Measurements from ENCODE around the gene IMP4.

The IMP4 gene

GRCh38 chr2:130378898-130379214, 36.2 kb downstream of the IMP4 start:
- no peak for DNase-seq

DNA sequence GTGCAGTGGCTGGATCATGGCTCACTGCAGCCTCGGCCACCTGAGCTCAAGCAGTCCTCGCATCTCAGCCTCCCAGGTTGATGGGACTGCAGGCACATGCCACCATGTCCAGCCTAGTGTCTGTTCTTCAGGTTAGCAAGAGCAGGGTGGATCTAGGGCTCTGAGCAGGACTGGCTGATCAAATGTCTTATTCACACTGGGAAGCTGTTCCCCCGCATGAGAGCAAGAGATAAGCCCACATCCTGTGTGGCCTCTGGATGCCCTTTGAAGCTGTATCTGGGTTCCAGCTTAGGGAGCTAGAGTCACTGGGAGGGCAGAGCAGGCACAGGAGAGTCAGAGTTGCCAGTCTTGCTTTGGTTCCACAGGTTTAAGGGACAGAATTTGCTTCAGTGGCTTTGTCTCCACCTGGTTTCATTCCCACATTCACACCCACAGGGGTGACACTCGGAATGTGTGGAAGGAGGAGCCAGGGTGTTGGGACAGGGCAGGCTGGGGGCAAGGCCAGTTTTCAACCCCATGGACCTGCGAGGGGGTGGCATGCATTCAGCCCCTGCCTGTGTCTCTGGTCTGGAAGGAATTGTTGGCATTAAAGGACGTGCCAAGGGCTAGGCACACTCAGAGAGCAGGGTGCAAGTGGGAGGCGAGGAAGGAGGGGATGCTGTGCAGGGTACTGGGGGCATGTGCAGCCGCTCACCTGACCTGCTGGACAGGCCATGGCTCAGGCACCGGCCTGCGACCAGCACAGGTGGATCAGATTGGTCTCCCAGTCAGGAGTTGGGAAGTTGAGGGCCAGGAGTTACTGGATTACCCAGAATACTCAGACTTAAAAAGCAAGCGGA, 37.6 kb downstream of the IMP4 start:
- DNase-seq, result no peak

GRCh38 chr2:130381145-130381544, 38.4 kb downstream of the IMP4 start:
- DNase-seq, result no peak

GRCh38 chr2:130381619-130382018, 38.9 kb downstream of the IMP4 start:
- DNase-seq, result no peak

GRCh38 chr2:130382313-130382917, 39.7 kb downstream of the IMP4 start:
- DNase-seq, result no peak

DNA sequence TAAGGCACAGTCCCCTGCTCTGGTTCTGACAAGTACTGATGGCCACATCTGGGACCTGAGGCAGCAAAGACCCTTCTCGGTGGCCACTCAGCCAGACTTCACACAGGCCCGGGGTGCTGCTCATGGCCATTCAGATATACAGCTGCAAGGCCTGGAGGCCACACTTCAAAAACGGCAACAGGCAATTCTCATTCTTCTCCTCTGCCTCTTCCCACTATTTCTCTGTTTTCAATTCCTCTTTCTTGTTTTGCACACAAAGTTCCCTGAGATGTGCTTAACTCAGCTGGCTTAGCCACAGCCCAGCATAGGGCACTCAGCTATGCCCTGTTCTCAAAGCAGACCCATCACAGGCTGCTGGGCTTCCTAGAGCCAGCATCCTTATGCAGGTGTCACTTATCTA, 43.0 kb downstream of the IMP4 start:
- DNase-seq, result no peak

DNA sequence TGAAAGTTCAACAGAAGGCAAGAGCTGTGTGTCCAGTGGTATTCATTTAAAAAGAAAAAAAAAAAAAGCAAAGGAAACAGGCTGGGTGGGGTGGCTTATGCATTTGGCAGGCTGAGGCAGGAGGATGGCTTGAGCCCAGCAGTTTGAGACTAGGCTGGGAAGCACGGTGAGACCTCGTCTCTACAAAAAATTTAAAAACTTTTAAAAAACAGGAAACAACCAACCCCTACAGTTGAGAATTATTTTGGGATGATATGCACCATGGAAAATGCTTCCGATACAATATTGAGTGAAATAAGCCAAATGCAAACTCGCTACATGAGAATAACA, 44.3 kb downstream of the IMP4 start:
- DNase-seq, result no peak

DNA sequence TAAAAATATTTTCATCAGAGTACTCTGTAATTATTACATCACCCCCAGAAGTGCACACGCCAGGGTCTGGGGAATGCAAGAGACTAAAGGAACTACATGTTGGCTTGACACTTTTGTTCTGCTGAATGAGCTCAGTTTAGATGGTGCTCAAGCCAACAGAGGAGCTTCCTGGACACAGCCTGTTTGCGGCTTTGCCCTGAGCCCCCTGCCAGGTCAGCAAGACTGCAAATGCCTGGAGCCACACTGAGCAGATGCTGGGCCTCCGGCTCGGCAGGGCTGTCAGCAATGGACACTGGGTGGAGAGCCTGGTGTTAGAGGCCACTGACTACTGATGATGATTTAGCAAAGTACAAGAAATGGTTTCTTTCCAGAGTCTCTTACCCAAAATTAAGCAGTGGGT, 45.1 kb downstream of the IMP4 start:
- no peak for DNase-seq

DNA sequence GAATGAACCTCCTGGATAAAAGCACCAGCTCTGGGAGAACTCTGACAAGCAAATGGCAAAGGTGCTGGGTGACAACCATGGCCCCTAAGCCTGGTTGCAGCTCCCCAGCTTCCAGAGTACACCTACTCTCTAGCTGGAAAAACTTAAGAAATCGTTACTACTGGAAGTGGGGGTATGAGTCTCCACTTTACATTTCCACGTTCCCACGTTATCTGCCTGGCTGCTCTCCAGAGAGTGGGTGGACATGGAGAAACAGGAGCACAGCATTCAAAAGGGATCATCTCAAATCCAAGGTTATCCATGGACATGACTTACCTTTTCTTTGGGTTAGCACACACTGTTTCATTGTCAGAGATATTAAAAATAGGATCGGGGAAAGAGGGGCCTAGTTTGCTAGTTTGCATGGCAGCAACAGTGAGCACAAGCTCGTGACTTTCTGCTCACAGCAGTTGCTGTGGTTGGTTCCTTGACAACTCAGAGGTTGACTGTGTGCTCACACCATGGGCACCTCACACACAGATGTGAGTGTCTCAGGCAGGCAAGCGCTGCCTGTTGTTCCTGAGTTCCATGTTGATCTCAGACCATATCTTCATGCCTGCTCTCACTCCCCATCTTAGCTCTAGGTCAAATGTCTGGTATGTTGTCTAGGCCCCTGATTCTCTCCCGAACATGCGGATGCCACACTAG, 45.7 kb downstream of the IMP4 start:
- DNase-seq, result no peak

DNA sequence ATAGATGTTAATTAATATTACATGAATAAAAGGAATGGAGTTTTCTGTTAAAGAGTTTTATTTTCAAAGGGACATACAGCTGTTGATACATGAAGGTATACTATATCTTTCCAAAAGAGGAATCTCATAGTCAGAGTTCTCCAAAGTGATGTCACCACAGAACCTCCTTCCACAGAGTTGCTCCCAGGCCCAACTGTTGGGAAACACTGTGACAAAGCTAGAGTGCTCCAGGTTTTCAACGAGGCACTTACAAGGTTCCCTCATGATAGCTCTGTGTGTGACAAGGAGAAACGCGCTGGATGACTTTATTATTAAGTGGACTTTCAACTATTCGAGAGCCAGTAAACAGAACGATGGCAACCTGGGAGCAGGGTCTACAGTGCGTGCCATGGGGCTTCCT, 46.7 kb downstream of the IMP4 start:
- no peak for DNase-seq

- no peak for DNase-seq
Observed at GRCh38 chr2:130389783-130390182, 47.1 kb downstream of the IMP4 start.

GRCh38 chr2:130390460-130391057, 47.9 kb downstream of the IMP4 start:
- no peak for DNase-seq

DNA sequence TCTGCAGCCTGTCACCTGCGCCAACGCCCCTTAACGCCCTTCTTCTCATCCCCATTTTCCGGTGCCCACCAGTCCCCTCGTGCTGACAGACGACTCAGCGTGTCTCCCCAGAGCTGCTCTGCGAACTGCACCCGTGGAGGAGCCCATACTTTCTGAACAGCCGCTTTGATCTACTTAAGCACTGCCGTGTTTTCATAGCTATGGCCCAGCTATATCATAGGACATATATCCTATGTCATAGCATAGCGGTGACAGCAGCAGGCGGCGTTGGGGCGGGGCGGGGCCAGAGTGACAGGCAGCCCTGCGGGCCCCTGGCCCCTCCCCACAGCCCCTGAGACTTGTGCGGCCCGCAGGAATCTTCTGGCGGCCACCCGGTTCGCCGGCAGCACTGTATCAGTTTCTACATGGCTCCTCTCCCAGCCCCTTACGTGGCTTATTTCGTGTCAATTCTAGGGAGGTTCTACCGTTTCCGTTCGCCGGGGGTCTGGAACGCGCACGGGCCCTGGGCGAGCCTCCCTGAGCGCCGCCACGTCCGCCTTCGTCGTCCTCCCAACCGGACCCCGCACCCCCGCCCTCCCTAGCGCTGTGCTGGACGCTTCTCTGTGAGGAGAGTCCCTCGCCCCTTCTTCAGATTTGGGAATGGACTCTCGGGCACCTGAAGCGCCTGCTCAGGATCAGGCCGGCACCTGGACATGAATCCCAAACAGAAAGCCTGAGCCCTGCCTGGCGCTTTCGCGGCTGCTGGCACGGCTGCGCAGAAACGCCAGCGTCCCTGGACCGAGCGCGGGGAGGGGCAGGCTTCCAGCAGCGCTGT, 48.6 kb downstream of the IMP4 start:
- DNase-seq, result peak; percentile 44

DNA sequence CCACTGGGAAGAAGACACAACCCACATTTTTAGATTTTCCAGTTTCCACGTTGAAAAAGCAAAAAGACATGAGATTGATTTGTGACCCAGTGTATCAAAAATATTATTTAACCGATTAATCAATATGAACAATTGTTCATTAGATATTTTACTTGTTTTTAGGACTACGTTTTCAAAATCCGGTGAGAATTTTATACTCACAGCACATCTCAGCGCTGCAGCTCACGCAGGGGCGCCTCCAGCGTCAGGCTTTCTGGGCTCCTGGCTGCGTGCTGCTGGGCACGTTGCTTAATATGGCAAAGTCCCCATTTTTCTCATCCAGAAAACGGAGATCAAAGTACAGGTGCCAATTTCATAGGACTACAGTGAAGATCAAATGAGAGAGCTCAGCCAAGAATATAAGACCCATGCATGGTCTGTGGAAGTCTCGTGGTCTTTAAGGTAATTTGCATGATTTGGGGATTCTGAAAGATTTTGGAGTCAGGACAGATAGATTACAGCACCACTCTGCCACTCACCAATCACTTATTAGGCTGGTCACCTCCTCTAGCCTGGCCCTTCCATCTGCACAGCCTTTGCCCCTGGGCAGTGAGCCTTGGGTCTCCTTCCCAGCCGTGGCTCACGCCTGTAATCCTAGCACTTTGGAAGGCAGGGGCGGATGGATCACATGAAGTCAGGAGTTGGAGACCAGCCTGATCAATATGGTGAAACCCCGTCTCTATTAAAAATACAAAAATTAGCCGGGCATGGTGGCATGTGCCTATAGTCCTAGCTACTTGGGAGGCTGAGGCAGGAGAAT, 49.4 kb downstream of the IMP4 start:
- no peak for DNase-seq

DNA sequence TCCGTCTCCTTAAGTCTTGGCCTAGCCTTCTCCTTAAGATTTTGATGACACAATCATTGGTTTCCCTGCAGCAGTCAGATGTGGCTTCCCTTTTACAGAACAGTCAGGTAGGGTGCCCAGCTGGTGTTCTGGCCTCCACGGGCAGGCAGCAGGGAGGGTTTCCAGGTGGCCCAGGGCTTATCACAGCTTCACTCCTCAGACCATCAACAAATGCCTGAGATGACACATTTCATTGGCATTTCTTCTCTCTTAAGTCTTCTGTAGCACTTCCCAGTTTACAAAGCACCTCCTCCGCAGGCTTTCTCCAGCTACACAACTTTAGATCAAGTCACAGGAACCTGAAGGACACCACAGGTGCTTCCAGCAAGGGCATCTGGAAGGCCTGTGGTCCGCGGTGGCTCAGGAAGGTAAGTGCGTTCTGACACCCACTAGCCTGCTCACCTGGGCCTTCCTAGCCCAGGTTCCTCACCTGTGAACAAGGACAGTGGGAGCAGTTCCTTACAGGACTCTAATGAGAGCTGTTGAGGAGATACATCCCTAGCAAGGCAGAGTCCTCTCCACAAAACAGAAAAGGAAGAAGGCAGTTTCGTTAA, 50.7 kb downstream of the IMP4 start:
- DNase-seq, result no peak

Data from activated gamma-delta T cell treated with Interleukin-2 at 50 U/mL for 16 hours (primary cell).